ENCODE results near the gene SDR42E1. TPM values are rescaled to one million over a fixed set of nuclear protein-coding genes. Genes with fewer than 3 reads are reported as not detected.

Gene SDR42E1
- total and polyA plus RNA-seq, 10 of the 15 experiments (the other 5 are each of a cell fraction or from before 2014, with no cell fraction given) = 1.4 to 5.5 (median 2.3) TPM

DNA sequence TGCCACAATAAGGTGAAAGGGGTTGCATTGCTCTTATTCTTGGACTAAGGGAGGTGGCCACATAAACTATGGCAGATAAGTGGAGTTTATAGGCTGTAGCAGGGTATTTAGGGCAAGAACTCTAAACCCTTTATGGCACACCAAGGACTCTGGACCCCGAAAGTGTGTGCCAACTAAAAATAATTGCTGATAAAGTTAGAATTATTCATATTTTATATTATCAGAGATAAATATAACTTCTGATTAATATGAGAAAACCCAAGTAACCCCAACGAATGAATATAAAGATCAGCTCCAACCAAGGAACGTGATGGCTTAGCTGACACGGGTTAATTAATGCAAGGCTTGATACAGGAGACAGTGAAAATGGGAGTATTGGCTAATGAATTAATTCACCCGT, 8.8 kb upstream of the SDR42E1 start (continued):
- no peak for TF ChIP-seq PRDM15 (CRISPR knock-in tag; IDR thresholded peaks at IDR 0.05)
- no peak for TF ChIP-seq HDGF (IDR thresholded peaks at IDR 0.05)
- TF ChIP-seq SP1 (IDR thresholded peaks at IDR 0.05; ENCODE audit: low read depth, low read length) = no peak
- no peak for TF ChIP-seq HCFC1 (IDR thresholded peaks at IDR 0.05; ENCODE audit: low read length)
- TF ChIP-seq NR2C1 (IDR thresholded peaks at IDR 0.05) = no peak
- TF ChIP-seq, protein P1, sequence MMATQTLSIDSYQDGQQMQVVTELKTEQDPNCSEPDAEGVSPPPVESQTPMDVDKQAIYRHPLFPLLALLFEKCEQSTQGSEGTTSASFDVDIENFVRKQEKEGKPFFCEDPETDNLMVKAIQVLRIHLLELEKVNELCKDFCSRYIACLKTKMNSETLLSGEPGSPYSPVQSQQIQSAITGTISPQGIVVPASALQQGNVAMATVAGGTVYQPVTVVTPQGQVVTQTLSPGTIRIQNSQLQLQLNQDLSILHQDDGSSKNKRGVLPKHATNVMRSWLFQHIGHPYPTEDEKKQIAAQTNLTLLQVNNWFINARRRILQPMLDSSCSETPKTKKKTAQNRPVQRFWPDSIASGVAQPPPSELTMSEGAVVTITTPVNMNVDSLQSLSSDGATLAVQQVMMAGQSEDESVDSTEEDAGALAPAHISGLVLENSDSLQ (IDR thresholded peaks at IDR 0.05) = no peak
- TF ChIP-seq ZNF207 (IDR thresholded peaks at IDR 0.05; ENCODE audit: borderline replicate concordance) = no peak

DNA sequence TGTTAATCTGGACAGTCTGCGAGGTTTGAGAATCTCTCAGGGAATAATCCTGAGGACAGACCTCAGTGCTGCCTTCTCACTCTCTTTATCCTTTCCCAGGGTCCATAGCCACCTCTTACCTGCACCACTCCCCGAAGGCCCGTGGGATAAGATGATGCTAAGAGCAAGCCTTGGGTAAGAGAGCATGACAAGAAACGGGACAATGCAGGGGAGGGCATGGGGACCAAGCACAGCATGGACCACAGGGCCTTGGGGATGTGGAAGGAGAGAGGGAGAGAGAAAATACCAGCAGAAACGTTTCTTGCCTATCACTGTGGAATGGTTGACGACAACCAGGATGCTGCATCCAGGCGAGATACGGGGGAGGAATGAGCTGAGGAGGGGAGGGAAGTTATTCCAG, 8.3 kb upstream of the SDR42E1 start:
- in situ Hi-C loops (cut with MboI) = no loop called here
- Histone ChIP-seq H3K4me1 (ENCODE audit: control insufficient read depth, insufficient read depth, low read length) (no peaks in the 10 kb centered on the region), H3K79me2 (ENCODE audit: control insufficient read depth, insufficient read depth, low read length) (no peaks in the 10 kb centered on the region), H2AFZ (ENCODE audit: control insufficient read depth, low read depth, low read length) (no peak overlapping the region), H3K4me3 (no peak overlapping the region), H3K9me3 (replicated peaks; ENCODE audit: control insufficient read depth, insufficient read depth, low read length) (no peaks in the 10 kb centered on the region; the same call in 2 of the 3 replicates), H3K4me2 (ENCODE audit: control insufficient read depth, insufficient read depth) (no peak overlapping the region), H3K27ac (ENCODE audit: control insufficient read depth, insufficient read depth) (no peak overlapping the region), H3K9ac (ENCODE audit: control insufficient read depth, insufficient read depth, low read length) (no peak overlapping the region), H4K20me1 (ENCODE audit: control insufficient read depth, insufficient read depth) (no peaks in the 10 kb centered on the region), H3K27me3 (replicated peaks in 1 of 2; ENCODE audit: control insufficient read depth in 2 of 2, insufficient read depth in 2 of 2, low read length in 1 of 2) (no peaks in the 10 kb centered on the region), H3K36me3 (ENCODE audit: control insufficient read depth in 2 of 2, insufficient read depth in 2 of 2, low read length in 1 of 2) (no peaks in the 10 kb centered on the region)
- ChIA-PET CTCF (no interaction called here), POLR2A (no interaction called here), SMC1A (ENCODE audit: uncharacterized antibody, unreplicated experiment) (no interaction called here), RAD21 (ENCODE audit: unreplicated experiment) (no interaction called here)
- ATAC-seq (no peak), DNase-seq (ENCODE audit: low read depth, low spot score) (no peak), FAIRE-seq (no peak)
- TF ChIP-seq JUND (IDR thresholded peaks at IDR 0.05; ENCODE audit: low read depth, low read length) (no peak), NRF1 (conservative IDR thresholded peaks at IDR 0.05; ENCODE audit: low read depth, low read length) (no peak)
- no TSS peak for BruUV-seq (replicated peaks)
- 14% methylated on average over 8 of the region's 8 CpGs for WGBS (ENCODE audit: insufficient coverage, insufficient replicate concordance, low lambda C conversion rate, missing lambda C conversion rate)
- intact Hi-C loops (cut with micrococcal nuclease; ENCODE audit: unreplicated experiment) = no loop called here
